ENCODE data around the gene PTGDR.

DNA sequence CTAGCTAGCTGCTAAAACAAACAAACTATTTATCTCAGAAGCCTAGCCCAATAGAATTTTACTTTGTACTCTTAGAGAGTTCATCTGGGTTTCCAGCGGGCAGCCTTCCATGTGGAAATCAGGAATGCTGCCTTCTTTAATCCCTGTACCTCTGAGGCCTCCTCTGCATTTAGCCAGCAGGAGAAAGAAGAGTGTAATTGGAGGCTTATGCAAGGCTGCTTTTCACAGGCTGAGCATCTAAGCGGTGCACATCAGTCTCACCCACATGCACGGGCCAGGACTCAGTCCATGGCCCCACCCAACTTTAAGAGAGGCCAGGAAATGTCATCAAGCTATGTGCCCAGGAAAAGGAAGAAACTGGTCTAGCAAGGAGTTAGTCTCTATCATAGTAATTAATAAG is 14.0 kb upstream of the PTGDR start:
- TF ChIP-seq, protein P1, sequence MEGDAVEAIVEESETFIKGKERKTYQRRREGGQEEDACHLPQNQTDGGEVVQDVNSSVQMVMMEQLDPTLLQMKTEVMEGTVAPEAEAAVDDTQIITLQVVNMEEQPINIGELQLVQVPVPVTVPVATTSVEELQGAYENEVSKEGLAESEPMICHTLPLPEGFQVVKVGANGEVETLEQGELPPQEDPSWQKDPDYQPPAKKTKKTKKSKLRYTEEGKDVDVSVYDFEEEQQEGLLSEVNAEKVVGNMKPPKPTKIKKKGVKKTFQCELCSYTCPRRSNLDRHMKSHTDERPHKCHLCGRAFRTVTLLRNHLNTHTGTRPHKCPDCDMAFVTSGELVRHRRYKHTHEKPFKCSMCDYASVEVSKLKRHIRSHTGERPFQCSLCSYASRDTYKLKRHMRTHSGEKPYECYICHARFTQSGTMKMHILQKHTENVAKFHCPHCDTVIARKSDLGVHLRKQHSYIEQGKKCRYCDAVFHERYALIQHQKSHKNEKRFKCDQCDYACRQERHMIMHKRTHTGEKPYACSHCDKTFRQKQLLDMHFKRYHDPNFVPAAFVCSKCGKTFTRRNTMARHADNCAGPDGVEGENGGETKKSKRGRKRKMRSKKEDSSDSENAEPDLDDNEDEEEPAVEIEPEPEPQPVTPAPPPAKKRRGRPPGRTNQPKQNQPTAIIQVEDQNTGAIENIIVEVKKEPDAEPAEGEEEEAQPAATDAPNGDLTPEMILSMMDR (IDR thresholded peaks at IDR 0.05 in 2 of 3, conservative IDR thresholded peaks at IDR 0.05 in 1 of 3; ENCODE audit: borderline replicate concordance in 1 of 3, insufficient read depth in 1 of 3, low read depth in 2 of 3, low read length in 2 of 3), result no peak
- TF ChIP-seq SIN3A (IDR thresholded peaks at IDR 0.05; ENCODE audit: low read depth), result no peak
- no peak for TF ChIP-seq POLR2A (IDR thresholded peaks at IDR 0.05; ENCODE audit: borderline replicate concordance, extremely low read depth, insufficient read depth, insufficient read length)
- TF ChIP-seq, protein P2, sequence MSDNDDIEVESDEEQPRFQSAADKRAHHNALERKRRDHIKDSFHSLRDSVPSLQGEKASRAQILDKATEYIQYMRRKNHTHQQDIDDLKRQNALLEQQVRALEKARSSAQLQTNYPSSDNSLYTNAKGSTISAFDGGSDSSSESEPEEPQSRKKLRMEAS (IDR thresholded peaks at IDR 0.05), result no peak
- TF ChIP-seq JUND (IDR thresholded peaks at IDR 0.05), result no peak
- TF ChIP-seq, protein P3, sequence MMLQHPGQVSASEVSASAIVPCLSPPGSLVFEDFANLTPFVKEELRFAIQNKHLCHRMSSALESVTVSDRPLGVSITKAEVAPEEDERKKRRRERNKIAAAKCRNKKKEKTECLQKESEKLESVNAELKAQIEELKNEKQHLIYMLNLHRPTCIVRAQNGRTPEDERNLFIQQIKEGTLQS (IDR thresholded peaks at IDR 0.05), result no peak
- TF ChIP-seq TCF7L2 (IDR thresholded peaks at IDR 0.05; ENCODE audit: borderline replicate concordance, extremely low read depth, insufficient read depth, insufficient read length), result no peak
- TF ChIP-seq, protein P4, sequence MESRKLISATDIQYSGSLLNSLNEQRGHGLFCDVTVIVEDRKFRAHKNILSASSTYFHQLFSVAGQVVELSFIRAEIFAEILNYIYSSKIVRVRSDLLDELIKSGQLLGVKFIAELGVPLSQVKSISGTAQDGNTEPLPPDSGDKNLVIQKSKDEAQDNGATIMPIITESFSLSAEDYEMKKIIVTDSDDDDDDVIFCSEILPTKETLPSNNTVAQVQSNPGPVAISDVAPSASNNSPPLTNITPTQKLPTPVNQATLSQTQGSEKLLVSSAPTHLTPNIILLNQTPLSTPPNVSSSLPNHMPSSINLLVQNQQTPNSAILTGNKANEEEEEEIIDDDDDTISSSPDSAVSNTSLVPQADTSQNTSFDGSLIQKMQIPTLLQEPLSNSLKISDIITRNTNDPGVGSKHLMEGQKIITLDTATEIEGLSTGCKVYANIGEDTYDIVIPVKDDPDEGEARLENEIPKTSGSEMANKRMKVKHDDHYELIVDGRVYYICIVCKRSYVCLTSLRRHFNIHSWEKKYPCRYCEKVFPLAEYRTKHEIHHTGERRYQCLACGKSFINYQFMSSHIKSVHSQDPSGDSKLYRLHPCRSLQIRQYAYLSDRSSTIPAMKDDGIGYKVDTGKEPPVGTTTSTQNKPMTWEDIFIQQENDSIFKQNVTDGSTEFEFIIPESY (IDR thresholded peaks at IDR 0.05; ENCODE audit: extremely low read depth, insufficient replicate concordance, low read length), result no peak
- TF ChIP-seq RAD21 (IDR thresholded peaks at IDR 0.05; ENCODE audit: low read depth), result no peak

Measured in HCT116 (cell line).